ENCODE data around the gene KCNF1. TPM values are rescaled to one million over a fixed set of nuclear protein-coding genes. Genes with fewer than 3 reads are reported as not detected.
"Not testable (repeated sequence)": the region's sequence is repeated elsewhere in the genome, so short reads cannot be mapped to it uniquely, and the experiment has no call there.

The KCNF1 gene
- total RNA-seq, 1 experiment from 2014 or later, result 1.3 TPM

- Histone ChIP-seq H3K27ac (ENCODE audit: low read length) (no peak overlapping the region), H3K4me3 (ENCODE audit: low read length) (no peak overlapping the region), H3K4me1 (ENCODE audit: insufficient read depth, low read length) (no peaks in the 10 kb centered on the region), H3K9me3 (ENCODE audit: low read length) (no peaks in the 10 kb centered on the region), H3K9ac (ENCODE audit: low read length) (no peak overlapping the region), H3K9me2 (replicated peaks; ENCODE audit: low read length) (no peaks in the 10 kb centered on the region), H3K79me2 (ENCODE audit: low read length) (no peaks in the 10 kb centered on the region), H3K27me3 (ENCODE audit: low read length) (peaks cover 13% of the 10 kb centered on the region; the same call in 1 of the 2 replicates), H3K4me2 (ENCODE audit: low read length) (no peak overlapping the region), H2AFZ (ENCODE audit: low read length) (no peak overlapping the region), H3F3A (ENCODE audit: low read length, unreplicated experiment) (no peaks in the 10 kb centered on the region), H4K20me1 (ENCODE audit: low read length) (no peaks in the 10 kb centered on the region), H3K36me3 (ENCODE audit: low read depth, low read length) (no peaks in the 10 kb centered on the region)
- CTCF ChIA-PET, result no interaction called here
- POLR2A ChIA-PET (ENCODE audit: unreplicated experiment), result no interaction called here
- intact Hi-C loops (cut with micrococcal nuclease), result no loop called here
- TF ChIP-seq EZH2phosphoT487 (IDR thresholded peaks at IDR 0.05; ENCODE audit: borderline replicate concordance, low read length) (no peak), EZH2 (IDR thresholded peaks at IDR 0.05; ENCODE audit: low read length, unreplicated experiment) (no peak), CTCF (conservative IDR thresholded peaks at IDR 0.05; ENCODE audit: low read depth, low read length) (no peak)
- DNase-seq (no peak), ATAC-seq (no peak)
- no TSS peak for BruUV-seq (replicated peaks)
These were observed 44.5 kb downstream of the KCNF1 start for GRCh38 chr2:10956006-10956790.

GRCh38 chr2:10957391-10957790 is 45.7 kb downstream of the KCNF1 start:
- H3K4me1 ChIP-seq (ENCODE audit: insufficient read depth, low read length), result no peaks in the 10 kb centered on the region
- H3K36me3 ChIP-seq (ENCODE audit: low read depth, low read length), result no peaks in the 10 kb centered on the region
- ChIA-PET POLR2A (ENCODE audit: unreplicated experiment) (no interaction called here), CTCF (no interaction called here)
- ATAC-seq (no peak), DNase-seq (no peak)
- H3K4me2 ChIP-seq (ENCODE audit: low read length), result no peak overlapping the region
- no peaks in the 10 kb centered on the region for H3F3A ChIP-seq (ENCODE audit: low read length, unreplicated experiment)
- TF ChIP-seq CTCF (conservative IDR thresholded peaks at IDR 0.05; ENCODE audit: low read depth, low read length) (no peak), EZH2phosphoT487 (IDR thresholded peaks at IDR 0.05; ENCODE audit: borderline replicate concordance, low read length) (no peak), EZH2 (IDR thresholded peaks at IDR 0.05; ENCODE audit: low read length, unreplicated experiment) (no peak)
- no peak overlapping the region for H3K27ac ChIP-seq (ENCODE audit: low read length)
- no peak overlapping the region for H3K4me3 ChIP-seq (ENCODE audit: low read length)
- no peaks in the 10 kb centered on the region for H3K79me2 ChIP-seq (ENCODE audit: low read length)
- H3K27me3 ChIP-seq (ENCODE audit: low read length), result peaks cover 13% of the 10 kb centered on the region; the same call in 1 of the 2 replicates
- no TSS peak for BruUV-seq (replicated peaks)
- intact Hi-C loops (cut with micrococcal nuclease), result no loop called here
- H3K9me2 ChIP-seq (replicated peaks; ENCODE audit: low read length), result no peaks in the 10 kb centered on the region
- H4K20me1 ChIP-seq (ENCODE audit: low read length), result no peaks in the 10 kb centered on the region
- H3K9ac ChIP-seq (ENCODE audit: low read length), result no peak overlapping the region
- no peaks in the 10 kb centered on the region for H3K9me3 ChIP-seq (ENCODE audit: low read length)
- H2AFZ ChIP-seq (ENCODE audit: low read length), result no peak overlapping the region

- H3K4me1 ChIP-seq (ENCODE audit: insufficient read depth, low read length); H3K79me2 ChIP-seq (ENCODE audit: low read length); H3K4me2 ChIP-seq (ENCODE audit: low read length); H3K9me3 ChIP-seq (ENCODE audit: low read length); ATAC-seq; H2AFZ ChIP-seq (ENCODE audit: low read length); POLR2A ChIA-PET (ENCODE audit: unreplicated experiment); H4K20me1 ChIP-seq (ENCODE audit: low read length); BruUV-seq (replicated peaks); DNase-seq; H3K4me3 ChIP-seq (ENCODE audit: low read length); H3K9me2 ChIP-seq (replicated peaks; ENCODE audit: low read length); intact Hi-C loops (cut with micrococcal nuclease); H3K27ac ChIP-seq (ENCODE audit: low read length); CTCF ChIA-PET; H3F3A ChIP-seq (ENCODE audit: low read length, unreplicated experiment); H3K9ac ChIP-seq (ENCODE audit: low read length); H3K36me3 ChIP-seq (ENCODE audit: low read depth, low read length): not testable (repeated sequence)
- H3K27me3 ChIP-seq (ENCODE audit: low read length), result peaks cover 13% of the 10 kb centered on the region; the same call in 1 of the 2 replicates
These were observed 46.7 kb downstream of the KCNF1 start for GRCh38 chr2:10958452-10958851.
